ENCODE measurements around the gene GGN. TPM values are rescaled to one million over a fixed set of nuclear protein-coding genes. Genes with fewer than 3 reads are reported as not detected.

Gene GGN
- total and polyA plus RNA-seq, 9 of the 15 experiments (the other 6 are each of a cell fraction or from before 2014, with no cell fraction given): 0.15 to 0.33 TPM; not detected in 7

- TF ChIP-seq SNIP1 (IDR thresholded peaks at IDR 0.05; ENCODE audit: low read depth) (no peak), ZNF124 (CRISPR knock-in tag; IDR thresholded peaks at IDR 0.05) (no peak), BRD9 (IDR thresholded peaks at IDR 0.05; ENCODE audit: low read depth, partially characterized antibody) (peak; percentile 54), KDM1A (IDR thresholded peaks at IDR 0.05) (no peak), RERE (CRISPR knock-in tag; IDR thresholded peaks at IDR 0.05; ENCODE audit: borderline replicate concordance) (no peak), FUS (optimal IDR thresholded peaks at IDR 0.05; ENCODE audit: low read depth, low read length) (no peak), CHD2 (IDR thresholded peaks at IDR 0.05; ENCODE audit: low read depth, low read length) (no peak), CHCHD3 (CRISPR knock-in tag; IDR thresholded peaks at IDR 0.05) (no peak), TCF7L2 (IDR thresholded peaks at IDR 0.05; ENCODE audit: low read depth, low read length) (no peak), ZMIZ1 (IDR thresholded peaks at IDR 0.05; ENCODE audit: low read depth in 2 of 2, low read length in 2 of 2) (no peak), ZNF655 (CRISPR knock-in tag; IDR thresholded peaks at IDR 0.05) (no peak), ZNF583 (CRISPR knock-in tag; IDR thresholded peaks at IDR 0.05) (no peak), CLOCK (CRISPR knock-in tag; IDR thresholded peaks at IDR 0.05; ENCODE audit: borderline replicate concordance) (no peak), CEBPG (CRISPR knock-in tag; IDR thresholded peaks at IDR 0.05) (no peak), CEBPG (tag; conservative IDR thresholded peaks at IDR 0.05 in 1 of 2, IDR thresholded peaks at IDR 0.05 in 1 of 2) (no peak)
Observed at GRCh38 chr19:38336638-38337359, 51.0 kb downstream of the GGN start (continued).

Measured in K562 (cell line).